ENCODE results near the gene BRICD5. TPM values are rescaled to one million over a fixed set of nuclear protein-coding genes. Genes with fewer than 3 reads are reported as not detected.

Gene BRICD5
- total and polyA plus RNA-seq, 2 of the 13 experiments (the other 11 are each of a cell fraction or from before 2014, with no cell fraction given), result 1.6 to 5.8 TPM

DNA sequence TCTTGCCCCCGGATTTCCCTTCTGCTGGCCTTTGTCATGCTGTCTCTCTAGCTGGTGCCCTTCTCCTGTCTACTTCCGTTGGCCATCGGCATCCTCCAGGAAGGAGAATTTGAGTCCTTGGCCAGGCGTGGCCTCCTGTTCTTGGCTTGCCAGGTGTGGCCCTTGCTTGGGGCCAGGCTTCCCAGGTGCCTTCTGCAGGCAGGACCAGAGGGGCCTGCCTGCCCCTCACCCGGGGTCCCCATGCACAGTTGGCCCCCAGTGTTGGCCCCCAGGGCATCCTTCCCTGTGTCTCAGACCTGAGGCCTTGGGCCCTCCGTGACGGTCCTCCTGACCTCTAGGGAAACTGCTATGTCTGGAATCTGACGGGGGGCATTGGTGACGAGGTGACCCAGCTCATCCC, 2.8 kb downstream of the BRICD5 start (continued):
- TF ChIP-seq, protein P1, sequence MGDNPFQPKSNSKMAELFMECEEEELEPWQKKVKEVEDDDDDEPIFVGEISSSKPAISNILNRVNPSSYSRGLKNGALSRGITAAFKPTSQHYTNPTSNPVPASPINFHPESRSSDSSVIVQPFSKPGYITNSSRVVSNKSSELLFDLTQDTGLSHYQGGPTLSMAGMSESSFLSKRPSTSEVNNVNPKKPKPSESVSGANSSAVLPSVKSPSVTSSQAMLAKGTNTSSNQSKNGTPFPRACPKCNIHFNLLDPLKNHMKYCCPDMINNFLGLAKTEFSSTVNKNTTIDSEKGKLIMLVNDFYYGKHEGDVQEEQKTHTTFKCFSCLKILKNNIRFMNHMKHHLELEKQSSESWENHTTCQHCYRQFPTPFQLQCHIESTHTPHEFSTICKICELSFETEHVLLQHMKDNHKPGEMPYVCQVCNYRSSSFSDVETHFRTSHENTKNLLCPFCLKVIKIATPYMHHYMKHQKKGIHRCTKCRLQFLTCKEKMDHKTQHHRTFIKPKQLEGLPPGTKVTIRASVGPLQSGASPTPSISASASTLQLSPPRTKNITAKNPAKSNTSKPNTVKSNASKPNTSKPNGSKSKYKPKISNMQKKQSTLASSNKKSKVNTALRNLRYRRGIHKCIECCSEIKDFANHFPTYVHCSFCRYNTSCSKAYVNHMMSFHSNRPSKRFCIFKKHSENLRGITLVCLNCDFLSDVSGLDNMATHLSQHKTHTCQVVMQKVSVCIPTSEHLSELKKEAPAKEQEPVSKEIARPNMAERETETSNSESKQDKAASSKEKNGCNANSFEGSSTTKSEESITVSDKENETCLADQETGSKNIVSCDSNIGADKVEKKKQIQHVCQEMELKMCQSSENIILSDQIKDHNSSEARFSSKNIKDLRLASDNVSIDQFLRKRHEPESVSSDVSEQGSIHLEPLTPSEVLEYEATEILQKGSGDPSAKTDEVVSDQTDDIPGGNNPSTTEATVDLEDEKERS (CRISPR knock-in tag; IDR thresholded peaks at IDR 0.05), result no peak
- TF ChIP-seq MAZ (IDR thresholded peaks at IDR 0.05; ENCODE audit: borderline replicate concordance, low read depth, low read length) (no peak), MAZ (CRISPR knock-in tag; IDR thresholded peaks at IDR 0.05; ENCODE audit: low read depth) (no peak)

GRCh38 chr16:2206780-2207433, 3.8 kb downstream of the BRICD5 start:
- WGBS (ENCODE audit: low lambda C conversion rate), result 93% methylated on average over 7 of the region's 23 CpGs

More at GRCh38 chr16:2206780-2207433, 3.8 kb downstream of the BRICD5 start:
- TSS peak; percentile 45 for BruUV-seq (replicated peaks)
- peak; percentile 62 for TF ChIP-seq RBFOX2 (IDR thresholded peaks at IDR 0.05; ENCODE audit: low read depth, low read length)
- no peak for TF ChIP-seq TRAFD1 (CRISPR knock-in tag; IDR thresholded peaks at IDR 0.05; ENCODE audit: borderline replicate concordance)
- peak; percentile 76 for TF ChIP-seq AGO2 (optimal IDR thresholded peaks at IDR 0.05; ENCODE audit: low read depth, low read length)
- H3K4me1 ChIP-seq (ENCODE audit: insufficient read depth, low read length), result peaks cover 43% of the 10 kb centered on the region
- no peak overlapping the region; the same call in 1 of the 2 replicates for H3K9ac ChIP-seq (ENCODE audit: insufficient read depth, low read depth, low read length)
- DNase-seq (ENCODE audit: low spot score) (no peak), ATAC-seq (no peak), FAIRE-seq (no peak)
- H4K20me1 ChIP-seq (ENCODE audit: insufficient read depth, low read length), result no peaks in the 10 kb centered on the region
- no peaks in the 10 kb centered on the region for H3K9me3 ChIP-seq (ENCODE audit: low read length)
- intact Hi-C loops (cut with micrococcal nuclease; ENCODE audit: unreplicated experiment), result no loop called here
- H3K36me3 ChIP-seq (replicated peaks in 1 of 2; ENCODE audit: control insufficient read depth in 1 of 2, insufficient read depth in 2 of 2, low read length in 2 of 2), result peaks cover 2 to 13% of the 10 kb centered on the region in 2 experiments; a peak in 4 of 5 replicates
- peaks cover 8% of the 10 kb centered on the region for H3K79me2 ChIP-seq (ENCODE audit: insufficient read depth, low read length)
- ChIA-PET CTCF (ENCODE audit: low intra/inter-chr PET ratio, low total read pairs) (no interaction called here), POLR2A (interaction anchor here (1.0 to 4.3 kb wide), 4 partner anchors 8 to 52 kb away, joined by 3 to 18 read pairs (median 8); partner anchors contain the start of genes PGP and TRAF7)
- H2AFZ ChIP-seq (ENCODE audit: low read length), result no peak overlapping the region
- 0 out of 6 replicates have a peak overlapping the region, but pooled peaks of 1 of the 3 experiments have one; percentile 96 for H3K4me3 ChIP-seq (replicated peaks in 1 of 3; ENCODE audit: insufficient read depth in 1 of 3, low read depth in 2 of 3, low read length in 3 of 3)
- no peak overlapping the region for H3K27ac ChIP-seq (ENCODE audit: extremely low read length, insufficient read depth, low read length)
- in situ Hi-C loops (cut with HindIII; ENCODE audit: extremely low pct_ligation_motif_present, low pct_unique_long_range_greater_than_20kb), result no loop called here
- peak overlapping the region; percentile 95; the same call in 1 of the 2 replicates for H3K4me2 ChIP-seq (ENCODE audit: low read depth, low read length)
- no peaks in the 10 kb centered on the region for H3K27me3 ChIP-seq (ENCODE audit: control insufficient read depth in 1 of 2, insufficient read depth in 2 of 2, low read length in 2 of 2)
